Esophagus muscularis mucosa (tissue), 4 donors: Measurements from ENCODE around the gene NEXN. TPM values are rescaled to one million over a fixed set of nuclear protein-coding genes. Genes with fewer than 3 reads are reported as not detected.
A peak's percentile ranks its signal among the peaks of the same experiment; 100 is the strongest.

ENCODE experiments used
- DNase-seq: peaks from one replicate; pipeline ENCODE4 v3.0.0-alpha.2; 2017; ENCODE audit errors: extremely low spot score
- H3K27ac ChIP-seq, 4 donors: fragments of 200-600 bp; sonication (generic); replicated peaks in 1 of 4; 1 replicate in 3 of 4; 2 replicates in 1 of 4; pipeline ENCODE4 v1.5.1; 2016 to 2019; ENCODE audit warnings: mild to moderate bottlenecking in 1 of 4
- H3K27me3 ChIP-seq, 4 donors: fragments of 200-600 bp; sonication (generic); one replicate each; pipeline versions ENCODE4 v1.5.1 to v1.6.0; 2016 to 2019
- H3K36me3 ChIP-seq, 4 donors: fragments of 200-600 bp; sonication (generic); one replicate each; pipeline ENCODE4 v1.5.1; 2016 to 2019
- H3K4me1 ChIP-seq, 4 donors: fragments of 200-600 bp; sonication (generic); one replicate each; pipeline ENCODE4 v1.5.1; 2016 to 2019
- H3K4me3 ChIP-seq, 4 donors: fragments of 200-600 bp; sonication (generic); 1 replicate in 2 of 4; 2 replicates in 2 of 4; pipeline ENCODE4 v1.5.1; 2016 to 2019; ENCODE audit warnings: mild to moderate bottlenecking in 4 of 4, moderate library complexity in 1 of 4
- H3K9me3 ChIP-seq, 4 donors: fragments of 200-600 bp; sonication (generic); 1 replicate in 3 of 4; 2 replicates in 1 of 4; pipeline ENCODE4 v1.5.1; 2016 to 2019
- CTCF ChIP-seq, 3 experiments: fragments of 200-600 bp in 2 of 3; fragments of 450-650 bp in 1 of 3; sonication (generic) in 2 of 3; IDR thresholded peaks; one replicate each; pipeline ENCODE4 v1.5.1; 2017 to 2019; ENCODE audit warnings: antibody characterized with exemption in 3 of 3, mild to moderate bottlenecking in 2 of 3, moderate library complexity in 1 of 3
- EP300 ChIP-seq: sonication (generic); formaldehyde crosslinking; IDR thresholded peaks from one replicate; pipeline ENCODE4 v1.6.1; 2017; ENCODE audit warnings: antibody characterized with exemption
- POLR2A ChIP-seq: fragments of 450-650 bp; IDR thresholded peaks from one replicate; pipeline ENCODE4 v1.6.1; 2017; ENCODE audit warnings: antibody characterized with exemption, moderate library complexity, mild to moderate bottlenecking, low read depth
- POLR2AphosphoS5 ChIP-seq, 2 donors: sonication (generic); formaldehyde crosslinking; IDR thresholded peaks; one replicate each; pipeline ENCODE4 v1.6.1; 2017; ENCODE audit warnings: antibody characterized with exemption in 2 of 2
- WGBS: methylation state at CpG from one replicate; pipeline ENCODE4 v1.1.5; 2018; 5-methylcytosine and 5-hydroxymethylcytosine counted together
- intact Hi-C: fragments of 100-400 bp; cut with DNase I; formaldehyde crosslinking; loops from one replicate; pipeline ENCODE4 v1.15.1; 2023
- total RNA-seq, 4 donors: library from RNA; depleted of rRNA; stranded (reverse); fragments of >200 nt; gene quantifications; one replicate each; pipeline versions ENCODE4 v1.1.0 to v1.2.1, GENCODE V29; 2016

NEXN gene
- total RNA-seq: 100 to 1,000 TPM; 153 to 272 (median 240) TPM

- DNase-seq: peak; percentile 96
- no peaks in the 10 kb centered on the region for H3K27me3 ChIP-seq
- H3K9me3 ChIP-seq: no peaks in the 10 kb centered on the region
- peak within 1 kb of the TSS; percentile 79 to 98 (median 85) for H3K4me3 ChIP-seq
- peak; percentile 85 to 92 for TF ChIP-seq POLR2AphosphoS5 (IDR thresholded peaks at IDR 0.05)
- TF ChIP-seq POLR2A: peak; percentile 38
- TF ChIP-seq CTCF (IDR thresholded peaks at IDR 0.05): peak in 2 of 3 experiments; percentile 2 to 14
- no peak for TF ChIP-seq EP300
- H3K36me3 ChIP-seq: peaks cover 0 to 28% (median 5%) of the 10 kb centered on the region in 4 donors
- 17% methylated on average over 15 of the region's 36 CpGs for WGBS
- peak within 1 kb of the TSS; percentile 92 to 98 (median 97) for H3K27ac ChIP-seq
- intact Hi-C loops: loop anchor here (2.0 kb wide), 1 partner anchor 55 kb away; no protein-coding TSS in a partner anchor
- peaks cover 0 to 41% (median 33%) of the 10 kb centered on the region in 4 donors for H3K4me1 ChIP-seq
These were observed at the start of gene NEXN for GRCh38 chr1:77888081-77888780. Gene NEXN, plus strand, starts transcription at chr1:77888624. Its CDS starts 27,483 bp downstream, at chr1:77916107.

- WGBS: 29% methylated on average over 1 of the region's 1 CpG
- TF ChIP-seq POLR2AphosphoS5 (IDR thresholded peaks at IDR 0.05): no peak
- Histone ChIP-seq H3K36me3 (peaks cover 0 to 23% (median 9%) of the 10 kb centered on the region in 4 donors), H3K27ac (peak overlapping the region in 2 of 4 donors; percentile 8 to 11), H3K4me3 (no peak overlapping the region), H3K9me3 (no peaks in the 10 kb centered on the region), H3K27me3 (no peaks in the 10 kb centered on the region), H3K4me1 (peaks cover 0 to 41% (median 32%) of the 10 kb centered on the region in 4 donors)
- no peak for DNase-seq
- intact Hi-C loops: no loop called here
These were observed 46.9 kb upstream of the NEXN start for GRCh38 chr1:77841574-77841973.

- Histone ChIP-seq H3K4me3 (no peak overlapping the region), H3K36me3 (peaks cover 0 to 18% (median 8%) of the 10 kb centered on the region in 4 donors), H3K27me3 (no peaks in the 10 kb centered on the region), H3K9me3 (no peaks in the 10 kb centered on the region), H3K27ac (no peak overlapping the region), H3K4me1 (peaks cover 0 to 17% (median 7%) of the 10 kb centered on the region in 4 donors)
- DNase-seq: no peak
- no peak for TF ChIP-seq POLR2AphosphoS5 (IDR thresholded peaks at IDR 0.05)
- TF ChIP-seq EP300: no peak
- TF ChIP-seq CTCF (IDR thresholded peaks at IDR 0.05): no peak
- TF ChIP-seq POLR2A: no peak
- intact Hi-C loops: no loop called here
- 97% methylated on average over 1 of the region's 1 CpG for WGBS
These were observed 42.5 kb upstream of the NEXN start for GRCh38 chr1:77845951-77846350.

GRCh38 chr1:77846966-77847365 lies 41.5 kb upstream of the NEXN start:
- peaks cover 0 to 9% (median 6%) of the 10 kb centered on the region in 4 donors for H3K4me1 ChIP-seq
- intact Hi-C loops: no loop called here
- H3K27me3 ChIP-seq: no peaks in the 10 kb centered on the region
- H3K27ac ChIP-seq: no peak overlapping the region
- H3K36me3 ChIP-seq: peaks cover 0 to 18% (median 8%) of the 10 kb centered on the region in 4 donors
- WGBS: 73% methylated on average over 3 of the region's 3 CpGs
- no peak for DNase-seq
- TF ChIP-seq POLR2A (no peak), EP300 (no peak), POLR2AphosphoS5 (IDR thresholded peaks at IDR 0.05) (no peak), CTCF (IDR thresholded peaks at IDR 0.05) (no peak)
- no peaks in the 10 kb centered on the region for H3K9me3 ChIP-seq
- H3K4me3 ChIP-seq: no peak overlapping the region

- Histone ChIP-seq H3K27me3 (no peaks in the 10 kb centered on the region), H3K4me1 (peaks cover 0 to 9% (median 5%) of the 10 kb centered on the region in 4 donors), H3K9me3 (no peaks in the 10 kb centered on the region), H3K36me3 (peaks cover 0 to 18% (median 8%) of the 10 kb centered on the region in 4 donors), H3K27ac (no peak overlapping the region), H3K4me3 (no peak overlapping the region)
- TF ChIP-seq EP300 (no peak), POLR2AphosphoS5 (IDR thresholded peaks at IDR 0.05) (no peak), POLR2A (no peak), CTCF (IDR thresholded peaks at IDR 0.05) (no peak)
- 73% methylated on average over 9 of the region's 9 CpGs for WGBS
- no peak for DNase-seq
- intact Hi-C loops: no loop called here
These were observed 40.8 kb upstream of the NEXN start for GRCh38 chr1:77847621-77848080.
